Measurements from ENCODE around the gene CD81.

DNA sequence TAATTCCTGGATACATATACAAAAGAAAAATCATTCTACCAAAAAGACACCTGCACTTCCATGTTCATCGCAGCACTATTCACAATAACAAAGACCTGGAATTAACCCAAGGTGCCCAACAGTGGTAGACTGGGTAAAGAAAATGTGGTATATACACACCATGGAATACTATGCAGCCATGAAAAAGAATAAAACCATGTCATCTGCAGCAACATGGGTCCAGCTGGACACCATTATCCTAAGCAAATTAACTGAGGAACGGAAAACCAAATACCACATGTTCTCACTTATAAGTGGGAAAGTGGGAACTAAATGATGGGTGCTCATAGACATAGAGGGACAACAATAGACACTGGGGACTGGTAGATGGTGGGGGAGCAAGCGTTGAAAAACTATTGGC, 62.7 kb downstream of the CD81 start:
- TF ChIP-seq CTCF (IDR thresholded peaks at IDR 0.05) (no peak), POLR2AphosphoS5 (IDR thresholded peaks at IDR 0.05) (no peak)

Measured in gastroesophageal sphincter (tissue), 3 donors.